Mesothelial cell of epicardium (in vitro differentiated cells): ENCODE measurements around the gene LRRC56. TPM values are rescaled to one million over a fixed set of nuclear protein-coding genes. Genes with fewer than 3 reads are reported as not detected.

ENCODE experiments used
- DNase-seq, 2 experiments: peaks; one replicate each; pipeline ENCODE4 v3.0.0; 2021; ENCODE audit warnings: low spot score in 2 of 2; ENCODE audit not compliant: unreplicated experiment in 2 of 2
- H3K27ac Mint-ChIP-seq: 2 replicates; pipeline ENCODE4 v1.8.0; 2021; ENCODE audit warnings: mixed read lengths
- H3K27me3 Mint-ChIP-seq: 2 replicates; pipeline ENCODE4 v1.8.0; 2021; ENCODE audit warnings: low read depth, mixed read lengths
- H3K36me3 Mint-ChIP-seq: 2 replicates; pipeline ENCODE4 v1.8.0; 2021; ENCODE audit warnings: mixed read lengths
- H3K4me1 Mint-ChIP-seq: 2 replicates; pipeline ENCODE4 v1.8.0; 2021; ENCODE audit warnings: mixed read lengths
- H3K4me3 Mint-ChIP-seq: 2 replicates; pipeline ENCODE4 v1.8.0; 2021; ENCODE audit warnings: mild to moderate bottlenecking, moderate library complexity, mixed read lengths
- H3K9me3 Mint-ChIP-seq: 2 replicates; pipeline ENCODE4 v1.8.0; 2021; ENCODE audit warnings: mixed read lengths
- total RNA-seq: library from RNA; stranded (reverse); gene quantifications from 3 replicates; pipeline ENCODE4 v1.2.1, GENCODE V29; 2021
- TF ChIP-seq, protein P1 (sequence below): fragments of 200-600 bp; sonication (generic); IDR thresholded peaks from one replicate; pipeline ENCODE4 v1.5.0; 2021; ENCODE audit warnings: antibody characterized with exemption; ENCODE audit not compliant: unreplicated experiment

Gene LRRC56, protein sequence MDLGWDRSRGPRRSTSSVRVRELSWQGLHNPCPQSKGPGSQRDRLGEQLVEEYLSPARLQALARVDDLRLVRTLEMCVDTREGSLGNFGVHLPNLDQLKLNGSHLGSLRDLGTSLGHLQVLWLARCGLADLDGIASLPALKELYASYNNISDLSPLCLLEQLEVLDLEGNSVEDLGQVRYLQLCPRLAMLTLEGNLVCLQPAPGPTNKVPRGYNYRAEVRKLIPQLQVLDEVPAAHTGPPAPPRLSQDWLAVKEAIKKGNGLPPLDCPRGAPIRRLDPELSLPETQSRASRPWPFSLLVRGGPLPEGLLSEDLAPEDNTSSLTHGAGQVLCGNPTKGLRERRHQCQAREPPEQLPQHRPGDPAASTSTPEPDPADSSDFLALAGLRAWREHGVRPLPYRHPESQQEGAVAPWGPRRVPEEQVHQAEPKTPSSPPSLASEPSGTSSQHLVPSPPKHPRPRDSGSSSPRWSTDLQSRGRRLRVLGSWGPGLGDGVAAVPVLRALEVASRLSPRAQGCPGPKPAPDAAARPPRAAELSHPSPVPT
- 3.0 to 3.4 TPM (median 3.2 TPM) in 3 replicates for total RNA-seq

- Mint-ChIP-seq H3K4me3 (peak within 1 kb of the TSS; percentile 83), H3K27me3 (peaks cover 11% of the 10 kb centered on the region), H3K36me3 (peaks cover 3% of the 10 kb centered on the region), H3K4me1 (peaks cover 8% of the 10 kb centered on the region), H3K27ac (peak within 1 kb of the TSS; percentile 92), H3K9me3 (no peaks in the 10 kb centered on the region)
- peak in 1 of 2 experiments; percentile 84 for DNase-seq
- TF ChIP-seq, protein P1, sequence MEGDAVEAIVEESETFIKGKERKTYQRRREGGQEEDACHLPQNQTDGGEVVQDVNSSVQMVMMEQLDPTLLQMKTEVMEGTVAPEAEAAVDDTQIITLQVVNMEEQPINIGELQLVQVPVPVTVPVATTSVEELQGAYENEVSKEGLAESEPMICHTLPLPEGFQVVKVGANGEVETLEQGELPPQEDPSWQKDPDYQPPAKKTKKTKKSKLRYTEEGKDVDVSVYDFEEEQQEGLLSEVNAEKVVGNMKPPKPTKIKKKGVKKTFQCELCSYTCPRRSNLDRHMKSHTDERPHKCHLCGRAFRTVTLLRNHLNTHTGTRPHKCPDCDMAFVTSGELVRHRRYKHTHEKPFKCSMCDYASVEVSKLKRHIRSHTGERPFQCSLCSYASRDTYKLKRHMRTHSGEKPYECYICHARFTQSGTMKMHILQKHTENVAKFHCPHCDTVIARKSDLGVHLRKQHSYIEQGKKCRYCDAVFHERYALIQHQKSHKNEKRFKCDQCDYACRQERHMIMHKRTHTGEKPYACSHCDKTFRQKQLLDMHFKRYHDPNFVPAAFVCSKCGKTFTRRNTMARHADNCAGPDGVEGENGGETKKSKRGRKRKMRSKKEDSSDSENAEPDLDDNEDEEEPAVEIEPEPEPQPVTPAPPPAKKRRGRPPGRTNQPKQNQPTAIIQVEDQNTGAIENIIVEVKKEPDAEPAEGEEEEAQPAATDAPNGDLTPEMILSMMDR = no peak
Measured at GRCh38 chr11:536841-537621, at the start of gene LRRC56. TSS of gene LRRC56 (plus strand) at chr11:537527. CDS start at chr11:540685, 3,158 bp downstream.

GRCh38 chr11:487571-488021, 49.7 kb upstream of the LRRC56 start:
- no peaks in the 10 kb centered on the region for H3K27me3 Mint-ChIP-seq
- H3K4me3 Mint-ChIP-seq = no peak overlapping the region
- peaks cover 13% of the 10 kb centered on the region for H3K36me3 Mint-ChIP-seq
- H3K4me1 Mint-ChIP-seq = no peaks in the 10 kb centered on the region
- no peak for DNase-seq
- H3K27ac Mint-ChIP-seq = no peak overlapping the region
- TF ChIP-seq, protein P1 = no peak
- H3K9me3 Mint-ChIP-seq = peaks cover 11% of the 10 kb centered on the region

DNA sequence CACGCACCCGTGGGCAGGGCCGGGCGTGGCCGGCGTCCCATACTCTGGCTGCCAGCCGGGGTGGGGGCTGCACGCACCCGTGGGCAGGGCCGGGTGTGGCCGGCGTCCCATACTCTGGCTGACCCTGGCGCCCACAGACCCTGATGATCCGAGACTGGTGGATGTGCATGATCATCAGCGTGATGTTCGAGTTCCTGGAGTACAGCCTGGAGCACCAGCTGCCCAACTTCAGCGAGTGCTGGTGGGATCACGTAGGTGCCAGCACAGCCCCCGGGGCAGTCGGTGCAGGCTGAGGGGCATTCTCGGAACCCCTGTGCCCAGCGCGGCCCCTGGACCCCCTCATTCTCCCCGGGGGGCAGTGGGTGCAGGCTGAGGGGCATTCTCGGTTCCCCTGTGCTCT, 49.3 kb upstream of the LRRC56 start:
- TF ChIP-seq, protein P1 = no peak
- H3K27ac Mint-ChIP-seq = no peak overlapping the region
- no peak overlapping the region for H3K4me3 Mint-ChIP-seq
- DNase-seq = no peak
- no peaks in the 10 kb centered on the region for H3K27me3 Mint-ChIP-seq
- no peaks in the 10 kb centered on the region for H3K4me1 Mint-ChIP-seq
- H3K36me3 Mint-ChIP-seq = peaks cover 13% of the 10 kb centered on the region
- H3K9me3 Mint-ChIP-seq = peaks cover 11% of the 10 kb centered on the region

GRCh38 chr11:488579-488978, 48.7 kb upstream of the LRRC56 start:
- Mint-ChIP-seq H3K9me3 (peaks cover 6% of the 10 kb centered on the region), H3K36me3 (peaks cover 10% of the 10 kb centered on the region), H3K27me3 (no peaks in the 10 kb centered on the region), H3K4me3 (no peak overlapping the region), H3K4me1 (no peaks in the 10 kb centered on the region), H3K27ac (no peak overlapping the region)
- TF ChIP-seq, protein P1 = no peak
- no peak for DNase-seq

DNA sequence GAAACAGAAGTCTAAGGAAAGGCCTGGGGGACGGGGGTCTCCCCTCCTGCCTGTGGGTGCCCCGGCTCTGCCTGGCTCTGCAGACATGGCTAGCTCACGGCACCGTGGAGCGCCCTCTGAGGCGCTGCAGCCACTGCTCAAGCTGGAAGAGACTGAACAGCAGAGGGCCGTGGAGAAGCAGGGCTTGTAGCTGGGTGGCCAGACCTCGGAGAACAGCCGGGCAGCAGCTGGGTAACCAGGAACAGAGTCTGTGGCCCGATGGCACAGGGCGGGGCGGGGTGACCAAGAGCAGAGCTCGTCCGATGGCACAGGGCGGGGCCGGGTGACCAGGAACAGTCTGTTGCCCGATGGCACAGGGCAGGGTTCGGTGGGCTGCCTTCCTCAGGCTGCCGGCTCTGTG, 48.3 kb upstream of the LRRC56 start:
- Mint-ChIP-seq H3K27ac (no peak overlapping the region), H3K9me3 (peaks cover 2% of the 10 kb centered on the region), H3K4me1 (no peaks in the 10 kb centered on the region), H3K4me3 (no peak overlapping the region), H3K27me3 (no peaks in the 10 kb centered on the region), H3K36me3 (peaks cover 8% of the 10 kb centered on the region)
- TF ChIP-seq, protein P1 = no peak
- DNase-seq = no peak
